Measurements from ENCODE around the gene ERBB2. TPM values are rescaled to one million over a fixed set of nuclear protein-coding genes. Genes with fewer than 3 reads are reported as not detected.

The ERBB2 gene
- total and polyA plus RNA-seq, 2 of the 13 experiments (the other 11 are each of a cell fraction or from before 2014, with no cell fraction given) = 57.7 to 64.1 TPM

GRCh38 chr17:39672522-39673334 lies 27.1 kb upstream of the ERBB2 start (continued):
- TF ChIP-seq MXD4 (CRISPR knock-in tag; IDR thresholded peaks at IDR 0.05) = no peak
- TF ChIP-seq ZFP37 (CRISPR knock-in tag; IDR thresholded peaks at IDR 0.05; ENCODE audit: borderline replicate concordance) = no peak
- TF ChIP-seq ZNF790 (CRISPR knock-in tag; IDR thresholded peaks at IDR 0.05; ENCODE audit: borderline replicate concordance) = no peak

GRCh38 chr17:39673335-39674081 lies 26.4 kb upstream of the ERBB2 start:
- H2AFZ ChIP-seq (ENCODE audit: low read length) = no peak overlapping the region
- H3K27me3 ChIP-seq (ENCODE audit: control insufficient read depth in 1 of 2, insufficient read depth in 2 of 2, low read length in 2 of 2) = peaks cover 6 to 28% of the 10 kb centered on the region in 2 experiments; a peak in 4 of 5 replicates
- FAIRE-seq (no peak), ATAC-seq (no peak), DNase-seq (ENCODE audit: low spot score) (no peak)
- POLR2A ChIA-PET = interaction anchor here (3.7 to 9.4 kb wide), 3 partner anchors 14 to 28 kb away, joined by 25 to 96 read pairs (median 43); partner anchors contain the start of genes ERBB2 and PGAP3
- no peaks in the 10 kb centered on the region for H3K79me2 ChIP-seq (ENCODE audit: insufficient read depth, low read length)
- H3K4me1 ChIP-seq (ENCODE audit: insufficient read depth, low read length) = peaks cover 83% of the 10 kb centered on the region
- BruUV-seq (replicated peaks) = no TSS peak
- no peaks in the 10 kb centered on the region for H4K20me1 ChIP-seq (ENCODE audit: insufficient read depth, low read length)
- no peak overlapping the region for H3K4me3 ChIP-seq (replicated peaks in 1 of 3; ENCODE audit: insufficient read depth in 1 of 3, low read depth in 2 of 3, low read length in 3 of 3)
- H3K36me3 ChIP-seq (replicated peaks in 1 of 2; ENCODE audit: control insufficient read depth in 1 of 2, insufficient read depth in 2 of 2, low read length in 2 of 2) = no peaks in the 10 kb centered on the region
- in situ Hi-C loops (cut with HindIII; ENCODE audit: extremely low pct_ligation_motif_present, low pct_unique_long_range_greater_than_20kb) (loop anchor here (5.0 kb wide), 2 partner anchors 51 to 79 kb away; no protein-coding TSS in a partner anchor), intact Hi-C loops (cut with micrococcal nuclease; ENCODE audit: unreplicated experiment) (loop anchor here (5.0 kb wide), 1 partner anchor 79 kb away; no protein-coding TSS in a partner anchor)
- H3K27ac ChIP-seq (ENCODE audit: extremely low read length, insufficient read depth, low read length) = peak overlapping the region; percentile 62
- no peak overlapping the region for H3K4me2 ChIP-seq (ENCODE audit: low read depth, low read length)
- H3K9ac ChIP-seq (ENCODE audit: insufficient read depth, low read depth, low read length) = no peak overlapping the region
- CTCF ChIA-PET (ENCODE audit: low intra/inter-chr PET ratio, low total read pairs) = interaction anchor here (2.9 to 8.5 kb wide), 2 partner anchors 45 to 52 kb away, joined by 11 to 136 read pairs; no protein-coding TSS in a partner anchor
- no peaks in the 10 kb centered on the region for H3K9me3 ChIP-seq (ENCODE audit: low read length)
- 57% methylated on average over 13 of the region's 13 CpGs for WGBS (ENCODE audit: low lambda C conversion rate)
- TF ChIP-seq ZBTB38 (CRISPR knock-in tag; IDR thresholded peaks at IDR 0.05) (peak; percentile 30; the same call in 1 of the 2 replicates), ZNF788 (CRISPR knock-in tag; IDR thresholded peaks at IDR 0.05; ENCODE audit: borderline replicate concordance) (0 out of 2 replicates have a peak, but pooled peaks have one; percentile 4), FIP1L1 (IDR thresholded peaks at IDR 0.05; ENCODE audit: borderline replicate concordance, insufficient read depth, low read depth, low read length) (no peak), USF2 (IDR thresholded peaks at IDR 0.05; ENCODE audit: low read depth, low read length) (no peak), USF2 (CRISPR knock-in tag; IDR thresholded peaks at IDR 0.05; ENCODE audit: borderline replicate concordance) (peak; percentile 4; the same call in 1 of the 2 replicates), CHD2 (IDR thresholded peaks at IDR 0.05; ENCODE audit: low read depth, low read length) (no peak)
